ENCODE measurements around the gene GATAD2B. TPM values are rescaled to one million over a fixed set of nuclear protein-coding genes. Genes with fewer than 3 reads are reported as not detected.

Gene GATAD2B
- polyA plus RNA-seq, 2 of the 4 experiments (the other 2 are of a cell fraction): 4.9 to 8.2 TPM

GRCh38 chr1:153946622-153947241 lies 24.0 kb upstream of the GATAD2B start, which contains the start of gene DENND4B (continued):
- no peak for TF ChIP-seq FOXS1 (CRISPR knock-in tag; IDR thresholded peaks at IDR 0.05)
- peak in 1 of 2 experiments; percentile 41; a peak in 3 of 5 replicates for TF ChIP-seq JUN (IDR thresholded peaks at IDR 0.05)
- TF ChIP-seq MYC (IDR thresholded peaks at IDR 0.05; ENCODE audit: borderline replicate concordance, low read length): peak; percentile 80
- TF ChIP-seq CBX2 (IDR thresholded peaks at IDR 0.05; ENCODE audit: borderline replicate concordance, low read depth): no peak
- TF ChIP-seq, protein P1, sequence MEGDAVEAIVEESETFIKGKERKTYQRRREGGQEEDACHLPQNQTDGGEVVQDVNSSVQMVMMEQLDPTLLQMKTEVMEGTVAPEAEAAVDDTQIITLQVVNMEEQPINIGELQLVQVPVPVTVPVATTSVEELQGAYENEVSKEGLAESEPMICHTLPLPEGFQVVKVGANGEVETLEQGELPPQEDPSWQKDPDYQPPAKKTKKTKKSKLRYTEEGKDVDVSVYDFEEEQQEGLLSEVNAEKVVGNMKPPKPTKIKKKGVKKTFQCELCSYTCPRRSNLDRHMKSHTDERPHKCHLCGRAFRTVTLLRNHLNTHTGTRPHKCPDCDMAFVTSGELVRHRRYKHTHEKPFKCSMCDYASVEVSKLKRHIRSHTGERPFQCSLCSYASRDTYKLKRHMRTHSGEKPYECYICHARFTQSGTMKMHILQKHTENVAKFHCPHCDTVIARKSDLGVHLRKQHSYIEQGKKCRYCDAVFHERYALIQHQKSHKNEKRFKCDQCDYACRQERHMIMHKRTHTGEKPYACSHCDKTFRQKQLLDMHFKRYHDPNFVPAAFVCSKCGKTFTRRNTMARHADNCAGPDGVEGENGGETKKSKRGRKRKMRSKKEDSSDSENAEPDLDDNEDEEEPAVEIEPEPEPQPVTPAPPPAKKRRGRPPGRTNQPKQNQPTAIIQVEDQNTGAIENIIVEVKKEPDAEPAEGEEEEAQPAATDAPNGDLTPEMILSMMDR (IDR thresholded peaks at IDR 0.05): peak; percentile 91

GRCh38 chr1:153945795-153946621 lies 23.2 kb upstream of the GATAD2B start:
- peaks cover 16% of the 10 kb centered on the region for H3K4me1 ChIP-seq
- H3K27ac ChIP-seq: peak overlapping the region; percentile 98 to 99
- DNase-seq (ENCODE audit: low read depth in 1 of 2, low spot score in 1 of 2) (peak; percentile 58 to 61), ATAC-seq (peak; percentile 69 to 73), FAIRE-seq (no peak)
- no peaks in the 10 kb centered on the region for H3K9me3 ChIP-seq
- H3K4me3 ChIP-seq: peak overlapping the region; percentile 99
- ChIA-PET CTCF (interaction anchor here (0.7 to 5.8 kb wide), 39 partner anchors 8 to 384 kb away, joined by 3 to 75 read pairs (median 4); partner anchors contain the start of genes CREB3L4, CRTC2, JTB and RAB13), POLR2A (interaction anchor here (0.5 to 2.0 kb wide), 16 partner anchors 10 to 1376 kb away, joined by 3 to 16 read pairs (median 3); partner anchors contain the start of genes CHTOP, CREB3L4, GATAD2B and INTS3)
- under 1% methylated on average over 42 of the region's 95 CpGs for WGBS (ENCODE audit: missing lambda C conversion rate)
- peak overlapping the region; percentile 89 for H3K4me2 ChIP-seq
- TF ChIP-seq RFX5 (IDR thresholded peaks at IDR 0.05): no peak
- no peak for TF ChIP-seq RAD21 (conservative IDR thresholded peaks at IDR 0.05 in 1 of 2, IDR thresholded peaks at IDR 0.05 in 1 of 2)
- no peak for TF ChIP-seq GATA3 (IDR thresholded peaks at IDR 0.05; ENCODE audit: borderline replicate concordance)
- 0 out of 2 replicates have a peak, but pooled peaks have one; percentile 20 for TF ChIP-seq PHF8 (IDR thresholded peaks at IDR 0.05; ENCODE audit: borderline replicate concordance, low read depth)
- TF ChIP-seq ESRRA (IDR thresholded peaks at IDR 0.05; ENCODE audit: borderline replicate concordance, low read length): no peak
- no peak for TF ChIP-seq NR3C1 (IDR thresholded peaks at IDR 0.05)
- no peak for TF ChIP-seq HOXB13 (CRISPR knock-in tag; IDR thresholded peaks at IDR 0.05; ENCODE audit: low read depth)
- TF ChIP-seq, protein P1 (IDR thresholded peaks at IDR 0.05): no peak
- TF ChIP-seq USF2 (IDR thresholded peaks at IDR 0.05): peak; percentile 57; the same call in 1 of the 2 replicates
- TF ChIP-seq FOSL2 (IDR thresholded peaks at IDR 0.05): no peak
- no peak for TF ChIP-seq FOSL2 (CRISPR knock-in tag; IDR thresholded peaks at IDR 0.05)
- TF ChIP-seq ATOH8 (CRISPR knock-in tag; IDR thresholded peaks at IDR 0.05; ENCODE audit: low read depth): no peak
- TF ChIP-seq, protein P2, sequence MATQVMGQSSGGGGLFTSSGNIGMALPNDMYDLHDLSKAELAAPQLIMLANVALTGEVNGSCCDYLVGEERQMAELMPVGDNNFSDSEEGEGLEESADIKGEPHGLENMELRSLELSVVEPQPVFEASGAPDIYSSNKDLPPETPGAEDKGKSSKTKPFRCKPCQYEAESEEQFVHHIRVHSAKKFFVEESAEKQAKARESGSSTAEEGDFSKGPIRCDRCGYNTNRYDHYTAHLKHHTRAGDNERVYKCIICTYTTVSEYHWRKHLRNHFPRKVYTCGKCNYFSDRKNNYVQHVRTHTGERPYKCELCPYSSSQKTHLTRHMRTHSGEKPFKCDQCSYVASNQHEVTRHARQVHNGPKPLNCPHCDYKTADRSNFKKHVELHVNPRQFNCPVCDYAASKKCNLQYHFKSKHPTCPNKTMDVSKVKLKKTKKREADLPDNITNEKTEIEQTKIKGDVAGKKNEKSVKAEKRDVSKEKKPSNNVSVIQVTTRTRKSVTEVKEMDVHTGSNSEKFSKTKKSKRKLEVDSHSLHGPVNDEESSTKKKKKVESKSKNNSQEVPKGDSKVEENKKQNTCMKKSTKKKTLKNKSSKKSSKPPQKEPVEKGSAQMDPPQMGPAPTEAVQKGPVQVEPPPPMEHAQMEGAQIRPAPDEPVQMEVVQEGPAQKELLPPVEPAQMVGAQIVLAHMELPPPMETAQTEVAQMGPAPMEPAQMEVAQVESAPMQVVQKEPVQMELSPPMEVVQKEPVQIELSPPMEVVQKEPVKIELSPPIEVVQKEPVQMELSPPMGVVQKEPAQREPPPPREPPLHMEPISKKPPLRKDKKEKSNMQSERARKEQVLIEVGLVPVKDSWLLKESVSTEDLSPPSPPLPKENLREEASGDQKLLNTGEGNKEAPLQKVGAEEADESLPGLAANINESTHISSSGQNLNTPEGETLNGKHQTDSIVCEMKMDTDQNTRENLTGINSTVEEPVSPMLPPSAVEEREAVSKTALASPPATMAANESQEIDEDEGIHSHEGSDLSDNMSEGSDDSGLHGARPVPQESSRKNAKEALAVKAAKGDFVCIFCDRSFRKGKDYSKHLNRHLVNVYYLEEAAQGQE (IDR thresholded peaks at IDR 0.05): 0 out of 2 replicates have a peak, but pooled peaks have one; percentile 9
- TF ChIP-seq ZFP36 (IDR thresholded peaks at IDR 0.05; ENCODE audit: borderline replicate concordance, partially characterized antibody): no peak
- TF ChIP-seq, protein P3, sequence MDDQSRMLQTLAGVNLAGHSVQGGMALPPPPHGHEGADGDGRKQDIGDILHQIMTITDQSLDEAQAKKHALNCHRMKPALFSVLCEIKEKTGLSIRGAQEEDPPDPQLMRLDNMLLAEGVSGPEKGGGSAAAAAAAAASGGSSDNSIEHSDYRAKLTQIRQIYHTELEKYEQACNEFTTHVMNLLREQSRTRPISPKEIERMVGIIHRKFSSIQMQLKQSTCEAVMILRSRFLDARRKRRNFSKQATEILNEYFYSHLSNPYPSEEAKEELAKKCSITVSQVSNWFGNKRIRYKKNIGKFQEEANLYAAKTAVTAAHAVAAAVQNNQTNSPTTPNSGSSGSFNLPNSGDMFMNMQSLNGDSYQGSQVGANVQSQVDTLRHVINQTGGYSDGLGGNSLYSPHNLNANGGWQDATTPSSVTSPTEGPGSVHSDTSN (IDR thresholded peaks at IDR 0.05): no peak
- TF ChIP-seq RNF2 (IDR thresholded peaks at IDR 0.05; ENCODE audit: borderline replicate concordance, low read depth): no peak
- no peak for TF ChIP-seq HOXB5 (CRISPR knock-in tag; IDR thresholded peaks at IDR 0.05)
- no peak for TF ChIP-seq MYC (IDR thresholded peaks at IDR 0.05; ENCODE audit: borderline replicate concordance, low read length)
- TF ChIP-seq POLR2AphosphoS2 (conservative IDR thresholded peaks at IDR 0.05; ENCODE audit: low read length): no peak
- no peak for TF ChIP-seq SMC3 (IDR thresholded peaks at IDR 0.05)
- no peak for TF ChIP-seq CBX2 (IDR thresholded peaks at IDR 0.05; ENCODE audit: borderline replicate concordance, low read depth)
